ENCODE data around the gene YIPF3.
A peak's percentile ranks its signal among the peaks of the same experiment; 100 is the strongest.
"Not testable (repeated sequence)": the region's sequence is repeated elsewhere in the genome, so short reads cannot be mapped to it uniquely, and the experiment has no call there.

Gene YIPF3
- total RNA-seq = 39.0 to 74.5 (median 53.3) reads per million in 17 experiments

DNA sequence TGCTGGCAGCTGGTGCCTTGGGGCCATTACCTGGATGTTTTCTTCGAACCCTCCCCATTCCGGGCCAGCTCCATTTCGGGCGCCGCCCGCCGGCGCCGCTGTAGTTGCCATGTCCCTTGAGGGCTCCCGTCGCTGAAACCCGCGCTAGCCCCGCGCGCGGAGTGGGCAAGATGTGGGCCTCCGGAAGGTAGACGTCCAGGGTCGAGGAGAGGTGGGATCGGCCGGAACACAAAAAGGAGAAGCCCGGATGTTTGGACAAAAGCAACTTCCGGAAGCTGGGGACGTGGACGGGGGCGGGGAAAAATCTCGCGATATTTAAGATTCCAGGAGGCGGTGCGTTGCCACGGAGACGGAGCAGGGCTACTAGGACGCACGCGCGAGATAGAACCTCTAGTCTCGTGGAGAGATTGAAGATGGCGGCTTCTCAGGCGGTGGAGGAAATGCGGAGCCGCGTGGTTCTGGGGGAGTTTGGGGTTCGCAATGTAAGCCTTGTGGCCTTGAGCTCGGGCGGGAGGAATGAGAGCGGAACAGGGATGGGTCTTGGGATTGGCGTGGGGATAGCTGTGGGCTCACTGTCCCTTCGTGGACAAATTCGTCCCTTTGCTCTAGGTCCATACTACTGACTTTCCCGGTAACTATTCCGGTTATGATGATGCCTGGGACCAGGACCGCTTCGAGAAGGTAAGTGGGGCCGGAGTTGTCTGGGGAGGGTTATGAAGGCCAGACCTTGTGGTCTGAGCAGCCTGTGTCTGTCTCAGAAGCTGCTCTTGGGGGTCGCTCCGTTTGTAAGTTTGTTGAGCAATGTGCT is at the start of gene YIPF3, which contains the start of gene POLR1C:
YIPF3 (minus strand) TSS at position 230 of the 808 bp plus-strand sequence; CDS start at position 111, 119 bp downstream.
POLR1C (plus strand) TSS at position 393 of the 808 bp plus-strand sequence; CDS start at position 414, 21 bp downstream.
- peak; percentile 98 to 100 (median 99) for DNase-seq

DNA sequence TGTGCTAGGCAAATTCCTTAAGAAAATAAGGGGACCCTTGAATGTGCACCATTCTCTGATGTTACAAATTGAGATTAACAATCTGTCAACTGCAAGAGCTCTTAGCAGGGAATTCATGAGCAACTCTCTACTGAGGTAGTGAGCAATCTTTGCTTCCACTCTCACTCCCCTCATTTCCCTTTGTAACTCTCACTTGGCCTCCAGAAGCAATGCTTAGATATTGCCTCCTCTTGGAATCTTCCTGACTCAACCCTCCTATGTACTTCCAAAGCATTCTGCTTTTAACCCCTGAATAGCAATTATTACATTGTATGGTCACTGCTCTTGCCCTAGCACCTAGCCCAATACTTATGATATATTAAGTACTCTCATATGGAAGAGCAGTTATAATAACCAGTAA is 42.6 kb upstream of the YIPF3 start:
- no peak for DNase-seq

DNA sequence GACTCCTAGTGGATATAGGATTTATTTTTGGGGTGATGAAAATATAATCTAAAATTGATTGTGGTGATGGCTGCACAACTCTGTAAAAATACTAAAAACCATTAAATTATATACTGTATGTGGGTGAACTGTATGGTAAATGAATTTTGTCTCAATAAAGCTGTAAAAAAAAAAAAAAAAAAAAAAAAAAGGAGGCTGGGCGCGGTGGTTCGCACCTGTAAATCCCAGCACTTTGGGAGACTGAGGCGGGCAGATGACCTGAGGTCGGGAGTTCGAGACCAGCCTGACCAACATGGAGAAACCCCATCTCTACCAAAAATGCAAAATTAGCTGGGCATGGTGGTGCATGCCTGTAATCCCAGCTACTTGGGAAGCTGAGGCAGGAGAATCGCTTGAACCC is 40.9 kb upstream of the YIPF3 start:
- DNase-seq = not testable (repeated sequence)

DNA sequence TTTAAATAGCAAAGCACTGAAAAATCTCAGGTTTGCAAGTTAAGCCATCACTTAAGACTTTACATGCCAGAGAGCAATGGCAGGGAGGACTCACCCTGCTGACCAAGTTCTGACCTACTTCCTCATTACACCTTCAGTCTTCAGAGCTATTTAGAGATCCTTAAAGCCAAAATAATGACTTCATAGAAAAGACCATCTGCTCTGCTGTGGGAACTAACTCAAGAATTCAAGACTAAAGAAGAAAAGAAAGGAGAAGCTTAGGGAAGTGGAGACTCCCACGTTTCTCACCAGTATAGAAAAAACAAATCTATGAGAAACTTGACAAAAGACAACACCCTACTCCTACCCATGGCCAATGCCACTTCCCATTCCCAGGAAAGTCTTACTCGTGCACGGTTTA is 30.5 kb upstream of the YIPF3 start:
- DNase-seq = peak; percentile 29 to 66 (median 47)

DNA sequence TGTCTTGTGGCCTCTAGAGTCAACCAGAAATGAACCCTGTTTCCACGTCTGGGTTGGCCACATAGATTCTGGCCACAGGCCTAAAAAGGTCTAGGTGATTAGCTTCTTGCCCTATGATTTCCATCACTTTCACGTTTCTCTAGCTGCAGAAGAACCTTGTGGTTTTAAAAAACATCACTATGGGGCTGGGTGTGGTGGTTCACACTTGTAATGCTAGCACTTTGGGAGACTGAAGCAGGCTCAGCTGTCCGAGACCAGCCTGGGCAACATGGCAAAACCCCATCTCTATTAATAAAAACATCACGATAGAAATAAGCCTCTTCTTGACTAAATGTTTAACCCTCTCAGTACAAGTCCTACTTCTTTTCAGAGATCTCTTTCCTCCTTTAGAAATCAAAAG is 27.7 kb upstream of the YIPF3 start:
- no peak for DNase-seq

DNA sequence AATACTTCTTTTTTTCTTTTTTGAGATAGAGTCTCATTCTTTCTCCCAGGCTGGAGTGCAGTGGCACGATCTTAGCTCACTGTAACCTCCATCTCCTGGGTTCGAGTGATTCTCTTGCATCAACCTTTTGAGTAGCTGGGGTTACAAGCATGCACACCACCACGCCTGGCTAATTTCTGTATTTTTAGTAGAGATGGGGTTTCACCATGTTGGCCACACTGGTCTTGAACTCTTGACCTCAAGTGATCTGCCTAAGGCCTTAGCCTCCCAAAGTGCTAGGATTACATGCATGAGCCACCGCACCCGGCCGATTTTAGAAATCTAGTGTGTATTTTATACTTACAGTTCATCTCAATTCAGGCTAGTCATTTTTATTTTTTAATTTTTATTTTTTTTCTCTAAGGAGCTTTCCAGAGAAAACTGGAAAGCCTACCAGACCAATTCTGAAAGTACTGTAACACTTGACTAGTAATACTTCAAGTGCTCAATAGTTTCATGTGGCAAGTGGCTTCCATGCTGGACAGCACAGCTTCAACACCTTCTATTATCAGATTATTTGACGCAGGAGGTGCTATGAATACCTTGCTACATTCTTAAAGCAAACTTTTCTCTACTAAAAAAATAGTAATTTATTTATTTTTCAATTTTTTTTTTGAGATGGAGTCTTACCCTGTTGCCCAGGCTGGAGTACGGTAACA is 25.2 kb upstream of the YIPF3 start:
- DNase-seq = no peak

DNA sequence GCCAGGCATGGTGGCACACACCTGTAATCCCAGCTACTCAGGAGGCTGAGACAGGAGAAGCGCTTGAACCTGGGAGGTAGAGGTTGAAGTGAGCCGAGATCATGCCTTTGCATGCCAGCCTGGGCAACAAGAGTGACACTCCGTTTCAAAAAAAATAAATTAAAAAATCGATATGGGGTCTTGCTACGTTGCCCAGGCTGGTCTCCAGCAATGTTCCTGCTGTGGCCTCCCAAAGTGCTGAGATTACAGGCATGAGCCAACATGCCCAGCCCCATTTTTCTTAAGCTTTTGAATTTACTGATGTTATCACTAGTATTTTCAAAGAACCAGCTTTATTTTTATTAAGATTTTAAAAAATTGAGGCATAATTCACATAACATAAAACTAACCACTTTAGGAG is 23.8 kb upstream of the YIPF3 start:
- no peak for DNase-seq

DNA sequence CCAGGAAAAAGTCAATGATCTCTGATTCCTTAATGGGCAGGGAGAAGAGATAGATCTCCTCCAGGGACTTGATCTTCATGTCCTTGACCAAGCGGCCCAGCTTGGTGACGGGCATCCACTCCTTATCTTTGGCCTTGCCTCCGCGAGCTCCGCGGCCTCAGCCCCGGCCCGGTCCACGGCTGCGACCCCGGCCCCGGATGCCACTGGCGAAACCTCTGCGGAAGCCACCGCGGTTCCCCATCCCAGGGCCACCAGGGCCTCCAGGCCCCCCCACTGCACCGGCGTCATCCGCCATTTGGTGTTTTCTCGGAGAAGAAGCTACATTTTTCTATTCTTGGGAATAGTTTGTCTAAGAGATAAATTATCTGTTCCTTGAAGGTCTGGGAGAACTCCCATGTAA is 22.7 kb upstream of the YIPF3 start:
- not testable (repeated sequence) for DNase-seq

DNA sequence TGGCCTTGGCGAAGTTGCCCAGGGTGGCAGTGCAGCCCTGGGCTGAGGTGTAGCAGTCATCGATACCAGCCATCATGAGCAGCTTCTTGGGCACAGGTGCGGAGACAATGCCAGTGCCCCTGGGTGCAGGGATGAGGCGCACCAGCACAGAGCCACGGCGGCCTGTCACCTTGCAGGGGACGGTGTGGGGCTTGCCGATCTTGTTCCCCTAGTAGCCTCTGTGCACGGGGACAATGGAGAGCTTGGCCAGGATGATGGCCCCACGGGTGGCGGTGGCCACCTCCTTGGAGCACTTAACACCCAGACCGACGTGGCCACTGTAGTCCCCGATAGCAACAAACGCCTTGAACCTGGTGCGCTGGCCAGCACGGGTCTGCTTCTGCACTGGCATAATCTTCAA is 22.3 kb upstream of the YIPF3 start:
- not testable (repeated sequence) for DNase-seq

DNA sequence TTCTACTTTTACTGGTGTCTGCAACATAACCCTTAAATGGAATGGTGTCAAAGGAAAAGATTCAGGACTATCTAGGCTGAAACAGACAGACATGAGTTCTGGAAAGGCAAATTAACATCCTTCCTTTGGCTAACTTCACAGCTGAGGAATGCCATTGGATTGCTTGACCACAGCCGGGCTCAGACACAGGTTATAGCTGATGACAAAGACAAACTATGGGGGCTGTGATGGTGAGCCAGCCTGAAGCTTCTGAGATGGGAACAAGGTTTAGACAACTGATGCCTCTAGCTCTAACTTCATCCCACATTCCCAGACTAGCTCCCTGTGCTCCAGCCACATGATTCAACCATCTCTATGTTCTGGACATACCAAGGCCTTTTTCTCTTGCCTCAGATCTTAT is 15.5 kb upstream of the YIPF3 start:
- DNase-seq = no peak

DNA sequence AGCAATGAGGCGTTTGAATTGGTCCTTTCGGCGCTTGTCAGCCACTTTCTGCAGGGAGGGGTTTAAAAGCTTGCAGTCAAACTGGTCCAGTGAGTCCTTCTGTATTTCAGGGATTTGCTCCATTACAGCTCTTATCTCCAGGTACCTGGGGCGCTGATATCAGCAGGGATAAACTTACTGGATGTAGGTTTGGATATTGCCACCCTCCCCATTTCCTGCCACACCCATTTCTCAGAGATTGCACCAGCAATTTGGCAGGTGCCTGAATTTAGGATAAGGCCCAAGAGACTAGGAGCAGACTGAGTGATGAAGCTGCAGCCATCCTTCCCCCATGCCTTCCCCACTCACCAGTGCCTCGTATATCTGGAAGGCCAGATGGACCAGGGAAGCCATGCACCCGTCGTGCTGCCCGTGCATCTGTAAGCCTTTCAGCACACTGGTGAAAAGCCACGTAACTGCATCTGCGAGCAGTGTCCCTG is 7.8 kb upstream of the YIPF3 start:
- DNase-seq = no peak

DNA sequence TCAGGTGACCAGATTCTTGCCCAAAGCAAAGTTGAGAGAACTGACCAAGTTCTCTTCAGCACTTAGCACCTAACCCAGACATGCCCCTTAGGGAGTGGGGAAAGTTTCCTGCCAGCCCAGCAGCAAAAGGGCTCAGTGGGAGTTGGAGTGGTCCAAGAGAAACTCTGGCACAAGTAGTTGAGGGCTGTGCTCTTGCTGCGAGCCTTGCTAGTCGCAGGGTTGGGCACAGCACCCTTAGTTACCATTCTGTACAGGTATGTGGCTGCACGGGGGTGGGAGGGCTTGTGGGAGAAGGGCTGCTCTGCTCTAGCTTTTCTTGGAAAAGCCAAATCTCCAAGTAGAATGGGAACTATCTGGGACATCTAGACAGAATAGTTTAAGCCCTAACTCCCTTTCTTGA is 6.6 kb upstream of the YIPF3 start:
- no peak for DNase-seq

DNA sequence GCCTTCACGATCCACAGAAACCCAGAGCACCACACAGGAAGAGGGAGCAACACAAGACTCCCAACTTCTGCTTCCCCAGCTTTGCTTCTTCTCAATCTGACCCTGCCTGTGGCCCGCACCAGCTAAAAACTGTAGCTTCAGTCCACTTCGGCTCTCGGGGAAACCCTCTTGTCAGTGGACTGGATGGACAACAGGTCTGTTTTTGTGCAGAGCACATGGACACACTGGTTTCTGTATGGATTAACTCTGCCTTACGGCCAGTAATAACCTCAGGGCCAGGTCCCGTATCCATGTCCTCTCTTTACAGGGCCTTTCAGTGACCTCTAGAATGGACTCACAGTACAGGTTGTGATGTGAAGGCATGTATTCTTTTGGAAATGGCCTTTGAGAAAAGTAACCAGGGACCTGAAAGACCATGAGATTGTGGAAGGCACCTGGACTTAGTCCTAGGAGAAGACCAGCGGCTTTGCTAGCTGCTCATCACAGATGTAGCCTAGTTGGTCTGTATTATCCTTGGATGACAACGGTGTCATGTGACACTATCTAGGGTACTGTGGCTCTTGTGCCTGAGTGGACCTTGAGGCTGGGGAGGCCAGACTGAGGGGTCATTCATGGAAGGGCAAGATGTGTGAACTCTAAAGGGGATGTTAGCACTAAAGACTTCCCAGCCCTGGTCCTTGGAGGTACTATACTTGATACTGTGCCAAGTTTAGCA is 6.0 kb upstream of the YIPF3 start:
- no peak for DNase-seq

DNA sequence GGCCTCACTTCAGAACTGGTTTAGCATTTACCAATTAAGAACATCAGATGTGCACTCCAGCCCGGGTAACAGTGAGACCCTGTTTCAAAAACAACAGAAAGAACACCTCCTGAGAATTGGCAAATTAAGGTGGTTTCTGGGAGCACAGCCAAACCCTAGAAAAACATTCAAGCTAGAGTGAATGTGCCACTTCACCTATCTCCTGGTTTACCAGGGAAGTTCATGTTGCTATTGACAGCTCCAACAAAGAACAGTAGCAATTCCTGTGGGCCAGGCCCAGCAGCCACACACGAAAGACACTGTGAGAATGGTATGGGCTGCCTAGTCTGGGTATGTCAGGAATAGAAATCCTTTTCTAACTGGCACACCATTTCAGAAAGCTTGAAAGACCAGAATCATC is 5.1 kb upstream of the YIPF3 start:
- DNase-seq = no peak

DNA sequence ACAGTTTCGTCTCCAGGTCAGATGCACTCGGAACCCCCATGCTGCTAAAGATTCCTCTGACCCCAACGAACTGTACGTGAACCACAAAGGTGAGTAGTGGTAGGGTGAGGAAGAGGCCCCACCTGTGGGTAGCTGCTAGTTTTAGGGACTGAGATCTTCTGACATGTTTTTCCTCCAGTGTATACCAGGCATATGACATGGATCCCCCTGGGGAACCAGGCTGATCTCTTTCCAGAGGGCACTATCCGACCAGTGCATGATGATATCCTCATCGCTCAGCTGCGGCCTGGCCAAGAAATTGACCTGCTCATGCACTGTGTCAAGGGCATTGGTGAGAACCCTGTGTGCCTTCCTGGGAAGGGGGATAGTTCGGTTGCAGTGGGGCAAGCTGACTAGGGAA is 3.4 kb upstream of the YIPF3 start:
- DNase-seq = no peak

DNA sequence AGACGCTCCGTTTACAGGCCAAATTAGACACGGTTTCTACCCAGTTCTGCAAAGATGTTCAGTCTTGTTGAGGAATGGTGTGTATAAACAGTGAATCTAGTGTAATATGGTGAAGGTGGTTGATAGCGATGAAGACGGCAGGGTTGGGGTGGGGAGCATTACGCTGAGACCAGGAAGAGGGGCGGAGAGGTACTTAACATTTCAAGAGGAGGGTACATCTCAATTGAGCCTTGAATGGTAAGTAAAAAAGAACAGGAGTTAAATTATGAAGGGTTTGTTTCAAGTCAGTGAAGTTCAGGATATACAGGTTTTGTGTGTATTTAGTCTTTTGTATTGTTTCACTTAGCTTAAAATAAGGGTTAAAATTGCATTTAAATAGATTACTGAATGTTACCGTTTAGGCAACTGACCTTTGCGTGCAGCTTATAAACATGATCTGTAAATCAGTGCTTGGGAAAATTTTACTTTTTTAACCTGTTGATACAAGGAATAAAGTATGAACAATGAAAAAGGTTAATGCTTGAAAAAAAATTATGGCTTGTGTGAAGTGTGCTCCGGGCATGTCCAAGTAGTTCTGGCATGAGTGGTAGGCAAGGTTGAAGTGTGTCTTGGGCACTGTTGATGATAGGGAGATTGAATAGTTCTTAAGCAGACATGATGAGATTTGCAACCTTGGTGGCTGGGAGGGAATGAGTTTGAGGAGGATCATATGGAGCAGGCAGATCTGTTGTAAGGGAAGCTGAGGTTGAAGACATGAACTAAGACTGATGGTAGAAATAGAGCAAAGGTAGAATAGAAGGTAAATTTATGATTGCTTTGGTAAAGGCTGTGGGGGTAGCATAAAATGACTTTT is 1.0 kb upstream of the YIPF3 start:
- DNase-seq = peak in 3 of 4 experiments; percentile 6 to 27 (median 10)

DNA sequence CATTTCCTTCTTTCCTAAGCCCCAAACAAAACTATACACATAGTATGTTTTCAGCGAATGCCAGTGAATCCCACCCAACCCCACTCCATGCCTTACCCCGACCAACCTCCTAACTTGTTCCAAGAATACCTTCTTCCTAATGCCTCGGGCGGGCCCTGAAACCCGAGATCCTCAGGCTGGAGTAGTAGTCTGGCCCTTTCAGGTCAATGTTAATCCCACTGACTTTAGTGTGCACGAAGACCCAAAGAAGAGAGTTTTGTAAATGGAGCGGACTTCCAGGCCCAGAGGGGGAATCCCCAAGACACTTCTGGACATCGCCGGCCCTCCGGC is 394 bp downstream of the YIPF3 start:
- DNase-seq = no peak

DNA sequence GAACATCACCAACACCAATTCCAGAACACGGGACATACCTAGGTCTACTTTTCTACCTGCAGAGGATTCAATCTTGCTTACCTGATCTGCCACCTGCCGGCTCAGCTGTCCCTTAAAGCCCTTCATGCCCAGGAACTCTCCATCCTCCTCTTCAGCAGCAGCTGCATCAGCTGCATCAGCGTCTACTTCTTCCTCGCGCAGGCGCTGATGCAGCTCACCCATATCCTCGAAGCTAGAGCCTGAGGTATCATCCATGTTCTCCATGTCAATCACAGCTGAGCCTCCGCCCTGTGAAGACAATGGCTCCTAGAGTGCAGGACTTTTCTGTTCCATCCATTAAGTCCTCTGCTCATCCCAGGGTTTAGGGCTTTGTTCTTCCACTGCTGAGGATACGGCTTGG is 918 bp downstream of the YIPF3 start:
- DNase-seq = no peak

DNA sequence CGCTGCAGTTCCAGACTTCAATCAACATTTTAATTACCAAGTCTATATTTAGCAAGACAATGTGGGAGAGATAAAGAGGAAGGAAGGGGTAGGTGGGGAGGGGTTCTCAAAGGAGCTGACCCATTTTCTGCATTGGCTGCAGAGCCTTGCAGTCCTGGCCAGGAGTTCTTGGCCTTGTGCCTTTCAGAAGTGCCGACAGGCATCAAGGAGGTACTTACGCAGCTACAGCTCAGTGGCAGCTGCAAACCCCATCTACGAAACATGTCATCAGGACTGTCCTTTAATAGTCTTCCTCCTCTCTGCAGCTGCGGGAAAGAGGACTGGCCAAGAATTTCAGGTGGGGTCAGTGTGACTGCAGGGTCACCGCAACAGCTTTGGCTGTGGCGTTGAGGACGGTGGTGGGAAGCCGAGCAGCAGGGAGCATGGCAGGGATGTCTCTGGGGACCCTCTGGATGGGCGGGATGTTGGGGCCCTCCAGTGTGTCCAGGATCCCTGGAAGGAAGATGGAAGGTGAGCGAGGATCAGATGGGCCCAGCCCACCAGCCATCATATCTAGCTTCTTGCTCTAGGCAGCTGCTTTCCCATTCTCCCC is 4.8 kb downstream of the YIPF3 start:
- DNase-seq = no peak

DNA sequence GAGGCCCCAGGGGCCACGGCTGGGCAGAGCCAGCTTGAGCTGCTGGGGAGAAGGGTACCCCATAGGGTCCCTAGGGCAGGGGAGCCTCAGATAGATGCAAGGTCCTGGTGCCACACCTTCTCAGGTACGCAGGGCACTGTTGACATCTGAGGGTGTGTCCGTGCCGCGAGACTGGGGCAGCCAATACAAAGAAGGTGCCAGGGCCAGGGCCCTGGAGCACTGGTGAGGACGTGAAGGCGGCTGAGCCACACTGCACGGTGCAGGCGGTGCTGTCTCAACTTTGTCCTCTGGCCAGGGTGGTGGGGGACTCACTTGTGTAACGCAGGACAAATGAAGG is 5.9 kb downstream of the YIPF3 start:
- no peak for DNase-seq

DNA sequence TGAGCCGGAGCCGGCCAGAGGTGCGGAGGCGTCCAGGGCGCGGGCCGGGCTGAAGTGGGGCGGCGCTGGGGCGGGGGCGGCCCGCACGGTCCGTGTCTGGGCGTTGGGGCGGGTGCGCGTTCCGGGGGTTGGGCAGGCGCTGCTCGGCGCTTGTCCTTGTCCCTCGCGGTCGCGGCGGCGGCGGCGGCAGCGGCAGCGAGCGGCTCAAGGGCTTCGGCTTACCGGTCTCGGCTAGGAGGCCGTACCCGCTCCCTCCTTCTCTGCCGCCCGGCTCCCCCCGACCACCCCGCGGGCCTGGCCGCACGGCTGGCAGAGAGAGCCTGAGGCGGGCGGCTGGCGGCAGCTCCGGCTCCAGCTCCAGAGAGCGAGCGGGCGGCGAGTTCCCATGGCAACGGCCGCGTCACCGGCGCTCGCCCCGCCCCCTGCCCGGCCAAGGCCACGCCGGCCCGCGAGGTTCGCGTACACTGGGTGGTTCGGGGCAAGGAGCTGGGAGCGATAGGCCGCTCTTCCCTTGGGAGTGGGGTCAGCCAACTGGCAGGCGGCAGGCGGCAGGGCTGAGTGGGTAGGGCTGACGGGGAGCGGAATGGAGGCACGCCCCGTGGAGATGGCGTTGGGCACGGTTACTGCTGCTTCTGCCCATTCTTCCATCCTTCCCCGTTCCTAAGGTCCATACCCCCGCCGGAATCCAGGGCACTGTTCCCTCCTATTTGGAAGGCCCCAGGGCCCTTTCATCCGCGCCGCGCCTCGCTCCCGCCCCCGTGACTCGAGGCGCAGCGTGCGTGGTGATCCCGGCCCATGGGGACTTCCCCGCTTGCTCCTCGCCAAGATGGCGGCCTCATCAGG is 6.5 kb downstream of the YIPF3 start, which contains the start of gene LRRC73:
LRRC73 (minus strand) TSS at position 363 of the 843 bp plus-strand sequence. CDS start 561 bp downstream, outside the sequence.
- peak; percentile 85 to 94 (median 90) for DNase-seq
